GM18951 (cell line): ENCODE measurements around the gene MIAT.

Experiments
- POLR2A ChIP-seq: IDR thresholded peaks from 4 replicates; pipeline ENCODE4 v1.6.1; 2011; ENCODE audit warnings: mild to moderate bottlenecking; ENCODE audit not compliant: insufficient read length, insufficient read depth; ENCODE audit errors: extremely low read depth
- in situ Hi-C: fragments of 300-500 bp; cut with MboI; formaldehyde crosslinking; loops from one replicate; pipeline ENCODE4 v1.12.0; 2022; ENCODE audit warnings: low sequenced_read_pairs, mixed read lengths, inconsistent platforms; ENCODE audit not compliant: unreplicated experiment

Gene MIAT

GRCh38 chr22:26707581-26707980, 50.2 kb downstream of the MIAT start:
- TF ChIP-seq POLR2A, result no peak
- in situ Hi-C loops, result no loop called here

GRCh38 chr22:26708256-26709009, 51.0 kb downstream of the MIAT start:
- in situ Hi-C loops, result no loop called here
- TF ChIP-seq POLR2A, result no peak

- in situ Hi-C loops, result no loop called here
- no peak for TF ChIP-seq POLR2A
These were observed 52.4 kb downstream of the MIAT start for GRCh38 chr22:26709617-26710390.

- no peak for TF ChIP-seq POLR2A
- in situ Hi-C loops, result no loop called here
These were observed 54.0 kb downstream of the MIAT start for GRCh38 chr22:26711205-26711963.

- in situ Hi-C loops, result no loop called here
- no peak for TF ChIP-seq POLR2A
These were observed 54.8 kb downstream of the MIAT start for GRCh38 chr22:26712158-26712557.

- TF ChIP-seq POLR2A, result no peak
- in situ Hi-C loops, result no loop called here
These were observed 56.5 kb downstream of the MIAT start for GRCh38 chr22:26713823-26714449.

GRCh38 chr22:26714971-26715370, 57.6 kb downstream of the MIAT start:
- in situ Hi-C loops, result no loop called here
- TF ChIP-seq POLR2A, result no peak

GRCh38 chr22:26715392-26715936, 58.1 kb downstream of the MIAT start:
- no peak for TF ChIP-seq POLR2A
- in situ Hi-C loops, result no loop called here

GRCh38 chr22:26718488-26718887, 61.1 kb downstream of the MIAT start:
- in situ Hi-C loops, result no loop called here
- TF ChIP-seq POLR2A, result no peak

- TF ChIP-seq POLR2A, result no peak
- in situ Hi-C loops, result no loop called here
These were observed 61.5 kb downstream of the MIAT start for GRCh38 chr22:26718905-26719304.

GRCh38 chr22:26722159-26722558, 64.8 kb downstream of the MIAT start:
- no peak for TF ChIP-seq POLR2A
- in situ Hi-C loops, result no loop called here

GRCh38 chr22:26724414-26724813, 67.0 kb downstream of the MIAT start:
- in situ Hi-C loops, result no loop called here
- TF ChIP-seq POLR2A, result no peak
